Fibroblast of mammary gland (primary cell): ENCODE data around the gene DCUN1D2.

Source experiments
- DNase-seq: peaks from one replicate; pipeline ENCODE4 v3.0.0-alpha.2; 2010; ENCODE audit warnings: low read depth
- H3K4me3 ChIP-seq: 2 replicates; pipeline ENCODE4 v1.5.1; 2011; ENCODE audit warnings: low read depth, mild to moderate bottlenecking, low read length, moderate library complexity; ENCODE audit not compliant: control insufficient read depth
- CTCF ChIP-seq: conservative IDR thresholded peaks from 2 replicates; pipeline ENCODE4 v1.5.1; 2011; ENCODE audit warnings: low read depth, low read length, inconsistent platforms; ENCODE audit not compliant: control insufficient read depth, insufficient read depth

The DCUN1D2 gene

GRCh38 chr13:113419531-113420193 lies 70.8 kb downstream of the DCUN1D2 start:
- TF ChIP-seq CTCF, result no peak
- no peak for DNase-seq

DNA sequence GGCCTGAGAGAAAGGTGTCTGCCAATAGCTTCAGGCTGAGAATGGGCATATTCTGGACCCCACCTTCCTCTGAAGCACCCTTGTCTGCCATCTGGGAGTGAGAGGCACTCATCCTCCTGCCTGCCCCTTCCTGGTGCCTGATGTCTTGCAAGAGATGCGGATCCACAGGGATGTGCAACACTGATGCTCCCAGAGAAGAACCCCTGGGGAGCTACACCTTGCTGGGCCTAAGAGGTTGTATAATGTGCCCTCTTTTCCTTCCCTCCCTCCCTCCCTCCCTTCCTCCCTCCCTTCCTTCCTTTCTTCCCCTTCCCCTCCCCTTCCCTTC lies 71.8 kb downstream of the DCUN1D2 start:
- no peak for TF ChIP-seq CTCF
- DNase-seq, result no peak

More at GRCh38 chr13:113419531-113420193, 70.8 kb downstream of the DCUN1D2 start:
- no peak overlapping the region for H3K4me3 ChIP-seq

DNA sequence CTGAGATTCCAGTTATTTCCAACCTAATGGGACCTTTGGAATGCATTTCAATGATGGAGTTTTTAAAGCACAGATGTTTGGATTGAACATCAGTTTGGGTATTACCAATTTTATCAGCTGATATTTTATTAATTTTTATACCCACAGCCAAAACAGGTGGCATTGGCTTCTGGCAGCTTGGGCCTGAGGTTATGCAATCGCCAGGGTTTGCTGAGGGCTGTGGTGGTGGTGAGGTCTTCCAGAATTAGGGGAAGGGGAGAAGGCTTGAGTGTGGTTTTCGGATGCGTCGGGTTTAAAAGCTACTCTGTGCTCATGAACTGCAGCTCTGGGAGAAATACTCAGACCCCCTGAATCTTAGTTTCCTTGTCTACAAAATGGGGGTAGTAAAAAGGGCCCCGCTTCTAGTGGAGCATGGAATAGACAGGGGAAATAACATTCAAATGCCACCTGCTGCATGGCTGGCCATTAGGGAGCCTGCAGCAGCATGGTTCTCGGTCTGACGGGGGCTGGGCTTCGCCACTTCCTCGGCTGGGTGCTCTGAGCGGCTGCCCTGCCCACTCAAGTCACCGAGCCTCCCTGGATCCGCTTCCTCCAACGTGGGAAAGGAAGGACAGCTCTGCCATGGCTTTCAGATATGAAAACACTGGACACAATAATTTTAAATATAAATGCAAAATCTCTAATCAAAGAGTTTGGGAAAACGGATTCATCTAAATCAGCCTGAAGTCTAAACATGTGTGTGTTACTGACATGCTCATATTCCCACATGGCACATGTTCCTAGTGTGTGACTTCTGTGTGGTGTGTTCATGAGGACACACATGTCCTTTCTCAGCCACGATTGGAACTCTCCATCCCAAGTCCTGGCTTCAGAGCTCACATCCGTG lies 72.4 kb downstream of the DCUN1D2 start:
- no peak overlapping the region for H3K4me3 ChIP-seq
- no peak for DNase-seq
- no peak for TF ChIP-seq CTCF

More for the DNA sequence above, 71.8 kb downstream of the DCUN1D2 start:
- no peak overlapping the region for H3K4me3 ChIP-seq

DNA sequence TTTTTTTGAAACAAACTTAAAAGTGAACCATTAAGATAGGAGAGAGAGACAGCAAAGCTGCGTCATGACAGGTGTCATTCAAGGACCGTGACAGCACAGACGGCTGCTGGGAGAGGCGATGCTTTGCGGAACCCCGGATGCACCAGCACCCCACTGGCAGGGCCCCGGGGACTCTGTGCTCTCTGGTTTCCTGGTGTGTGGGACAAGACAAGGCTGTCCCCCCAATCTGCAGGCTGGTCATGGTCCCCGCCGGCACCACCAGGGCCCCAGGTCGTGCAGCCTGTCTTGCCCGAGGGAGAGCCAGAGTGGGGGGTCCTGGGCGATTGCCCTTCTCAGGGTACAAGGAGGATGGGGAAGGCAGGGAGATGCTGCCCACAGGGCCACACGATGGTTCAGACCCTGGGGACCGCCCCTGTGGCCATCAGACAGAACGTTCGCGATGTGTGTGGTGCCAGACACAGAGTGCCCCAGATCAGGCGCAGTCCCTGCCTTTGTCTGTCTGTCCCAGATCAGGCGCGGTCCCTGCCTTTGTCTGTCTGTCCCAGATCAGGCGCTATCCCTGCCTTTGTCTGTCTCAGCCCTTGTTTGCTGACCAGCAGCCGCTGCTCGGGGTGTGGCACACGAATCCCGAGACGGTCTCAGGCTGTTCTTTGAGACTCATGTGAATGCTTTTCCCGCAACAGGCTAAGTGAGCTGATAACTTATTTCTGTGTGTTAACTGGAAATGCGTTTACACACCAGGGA lies 73.3 kb downstream of the DCUN1D2 start:
- H3K4me3 ChIP-seq, result no peak overlapping the region
- no peak for TF ChIP-seq CTCF
- DNase-seq, result no peak

GRCh38 chr13:113415825-113416224 lies 74.7 kb downstream of the DCUN1D2 start:
- DNase-seq, result no peak
- no peak overlapping the region for H3K4me3 ChIP-seq
- no peak for TF ChIP-seq CTCF

GRCh38 chr13:113415032-113415431 lies 75.5 kb downstream of the DCUN1D2 start:
- no peak for TF ChIP-seq CTCF
- H3K4me3 ChIP-seq, result no peak overlapping the region
- DNase-seq, result no peak
